GM18507 (cell line): ENCODE measurements around the gene TBCK.

Experiments
- DNase-seq: peaks from one replicate; pipeline ENCODE4 v3.0.0; 2011; ENCODE audit warnings: low read depth; ENCODE audit not compliant: insufficient read length; ENCODE audit errors: extremely low spot score
- FAIRE-seq: peaks from 2 replicates; lab custom pipeline; 2011; peaks lifted over from hg19 to GRCh38; lab: Jason Lieb, UNC

Gene TBCK

GRCh38 chr4:106083065-106083464, 232.9 kb downstream of the TBCK start:
- DNase-seq (no peak), FAIRE-seq (no peak)

DNA sequence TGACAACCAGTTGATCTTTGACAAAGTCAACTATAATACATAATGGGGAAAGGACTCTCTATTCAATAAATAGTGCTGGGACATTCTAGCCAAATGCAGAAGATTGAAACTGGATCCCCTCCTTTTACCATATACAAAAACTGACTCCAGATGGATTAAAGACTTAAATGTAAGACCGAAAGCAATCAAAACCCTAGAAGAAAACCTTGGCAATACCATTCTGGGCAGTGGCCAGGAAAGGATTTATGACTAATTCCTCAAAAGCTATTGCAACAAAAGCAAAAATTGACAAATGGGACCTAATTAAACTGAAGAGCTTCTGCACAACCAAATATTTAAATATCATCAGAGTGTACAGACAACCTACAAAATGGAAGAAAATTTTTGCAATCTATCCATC, 235.6 kb downstream of the TBCK start:
- no peak for DNase-seq
- FAIRE-seq, result no peak

DNA sequence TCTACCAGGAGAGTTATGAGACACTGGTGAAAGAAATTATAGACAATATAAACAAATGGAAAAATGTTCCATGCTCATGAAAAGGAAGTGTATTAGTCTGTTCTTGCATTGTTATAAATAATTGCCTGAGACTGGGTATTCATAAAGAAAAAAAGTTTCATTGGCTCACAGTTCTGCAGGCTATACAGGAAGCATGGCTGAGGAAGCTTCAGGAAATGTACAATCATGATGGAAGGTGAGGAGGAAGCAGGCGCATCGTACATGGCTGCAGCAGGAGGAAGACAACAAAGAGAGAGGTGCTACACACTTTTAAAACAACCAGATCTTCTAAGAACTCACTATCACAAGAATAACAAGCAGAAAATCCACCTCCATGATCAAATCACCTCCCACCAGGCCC, 236.4 kb downstream of the TBCK start:
- FAIRE-seq (no peak), DNase-seq (no peak)

- DNase-seq (no peak), FAIRE-seq (no peak)
Observed at GRCh38 chr4:106065018-106065417, 251.0 kb downstream of the TBCK start.

DNA sequence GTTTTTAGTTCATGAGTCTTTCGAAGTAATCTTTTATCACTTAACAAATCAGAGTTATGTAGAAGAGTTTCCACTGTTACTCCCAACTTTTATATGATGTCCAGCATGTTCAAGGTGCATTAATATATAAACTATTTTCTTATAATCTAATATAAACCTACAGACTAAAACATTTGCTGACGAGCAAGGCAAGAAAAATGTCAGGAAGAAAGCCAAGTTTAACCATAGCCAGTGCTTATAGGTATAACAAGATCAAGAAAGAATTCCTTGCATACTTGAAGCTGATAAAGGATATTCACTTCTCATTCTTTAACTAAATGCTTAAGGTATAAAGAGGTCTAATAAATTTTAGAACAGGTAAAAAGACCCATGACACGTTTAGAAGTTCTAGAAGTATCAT, 253.0 kb downstream of the TBCK start:
- FAIRE-seq, result no peak
- DNase-seq, result no peak

DNA sequence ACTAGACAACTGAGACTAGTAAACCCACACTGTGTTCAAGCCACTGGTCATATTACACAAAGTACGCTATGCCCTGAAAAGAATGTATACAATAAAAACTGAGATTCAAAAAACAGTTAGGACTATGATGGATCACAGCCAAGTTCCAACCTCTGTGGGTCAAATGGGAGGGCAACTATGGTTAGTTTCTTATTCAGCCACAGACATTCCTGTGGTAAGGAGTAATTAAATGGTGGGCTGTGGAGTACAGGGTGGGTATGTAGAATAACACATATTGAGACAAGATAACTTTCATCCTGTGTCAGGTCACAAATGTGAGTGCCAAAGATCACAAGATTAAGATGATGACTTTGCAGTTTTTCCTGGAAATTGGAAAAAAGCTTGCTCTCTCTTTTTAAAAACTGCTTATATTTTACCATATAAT, 253.5 kb downstream of the TBCK start:
- FAIRE-seq, result no peak
- DNase-seq, result no peak

DNA sequence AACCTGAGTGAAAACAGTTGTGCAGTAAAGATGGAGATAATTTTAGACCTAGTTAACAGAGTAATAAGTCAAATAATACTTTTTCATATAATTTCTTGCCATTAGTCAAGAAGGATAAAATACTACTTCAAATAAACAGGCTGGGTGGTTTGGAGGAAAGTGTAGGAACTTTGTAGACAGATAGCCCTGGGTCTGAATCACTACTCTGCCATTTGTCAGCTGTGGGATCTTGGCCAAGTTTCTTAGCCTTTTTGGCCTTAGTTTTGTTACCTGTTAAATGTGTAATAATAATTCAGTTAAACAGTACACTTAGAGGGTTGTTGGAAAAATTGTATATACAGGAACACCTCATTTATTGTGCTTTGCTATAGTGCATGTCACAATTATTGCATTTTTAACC, 257.1 kb downstream of the TBCK start:
- DNase-seq (no peak), FAIRE-seq (no peak)

GRCh38 chr4:106056914-106057313, 259.1 kb downstream of the TBCK start:
- DNase-seq (no peak), FAIRE-seq (no peak)

DNA sequence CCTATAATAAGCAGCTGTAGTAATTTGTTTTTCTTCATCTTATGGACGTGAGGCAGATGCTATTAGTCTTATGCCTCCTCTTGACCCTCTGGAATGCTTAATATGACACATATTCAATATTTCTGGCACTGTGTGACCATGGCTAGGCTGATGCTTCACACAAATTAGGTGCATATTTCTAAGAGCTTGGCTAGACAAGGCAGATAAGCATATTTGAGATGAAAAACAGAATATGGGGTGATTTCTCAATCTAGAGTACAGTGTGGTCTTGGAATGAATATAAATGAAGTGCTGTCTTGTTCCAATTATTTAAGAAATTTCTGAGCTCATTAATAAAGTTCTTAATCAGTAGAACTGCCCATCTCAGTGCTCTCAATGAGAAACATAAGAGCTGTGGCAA, 264.5 kb downstream of the TBCK start:
- DNase-seq (no peak), FAIRE-seq (no peak)

GRCh38 chr4:106049490-106049889, 266.5 kb downstream of the TBCK start:
- no peak for DNase-seq
- no peak for FAIRE-seq

DNA sequence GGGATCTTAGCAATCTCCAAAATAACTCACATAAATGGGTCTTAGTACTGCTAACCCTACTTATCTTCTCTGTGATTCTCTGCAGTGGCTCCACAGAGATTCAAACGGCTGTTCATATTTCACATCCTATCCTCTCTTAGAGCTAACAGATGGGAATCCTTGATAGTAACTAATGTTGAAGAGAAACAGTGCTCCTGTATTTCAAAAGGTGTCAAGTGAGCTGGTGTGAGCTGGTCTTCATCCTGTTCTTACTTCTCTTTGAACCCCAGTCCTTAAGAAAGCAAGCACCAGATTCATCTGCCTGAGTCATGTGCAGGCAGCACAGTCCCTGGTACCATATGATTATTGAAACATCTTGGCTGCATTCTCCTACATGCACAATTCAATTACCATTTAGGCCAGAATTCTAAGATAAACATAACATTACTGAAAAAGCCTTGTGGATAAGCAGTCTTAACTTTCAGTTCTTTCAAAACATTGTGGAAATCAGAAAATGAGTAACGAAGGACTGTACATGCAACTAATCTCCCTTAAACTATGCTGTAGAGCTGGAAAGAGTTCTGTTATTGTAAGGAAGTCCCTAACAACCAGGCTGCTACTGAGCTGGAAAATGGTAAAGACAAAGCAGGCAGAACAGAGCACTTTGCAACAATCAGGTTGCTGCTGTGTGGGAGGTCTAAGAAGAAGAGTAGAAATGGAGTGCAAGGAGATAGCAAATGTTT, 267.6 kb downstream of the TBCK start:
- no peak for FAIRE-seq

DNA sequence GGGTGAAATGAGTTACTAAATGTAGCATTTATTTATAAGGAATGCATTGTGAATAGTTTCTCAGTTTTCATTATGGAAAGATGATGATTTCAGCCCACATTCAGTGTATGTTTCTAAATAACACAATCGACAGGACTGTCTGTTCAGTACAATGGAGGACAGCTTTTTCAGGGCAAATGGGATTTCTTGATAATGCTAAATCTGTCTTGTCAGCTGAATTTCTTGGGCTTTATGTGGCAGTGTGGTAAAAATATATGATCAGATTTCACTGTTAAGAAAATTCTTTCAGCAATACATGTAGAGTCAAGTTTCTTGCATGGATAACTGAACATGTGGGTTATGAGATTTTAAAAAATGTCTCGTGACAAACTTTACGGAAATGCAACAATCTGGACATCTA, 269.9 kb downstream of the TBCK start:
- DNase-seq (no peak), FAIRE-seq (no peak)

More for the DNA sequence above, 267.6 kb downstream of the TBCK start:
- DNase-seq, result no peak

- DNase-seq (no peak), FAIRE-seq (no peak)
Observed at GRCh38 chr4:106041294-106042002, 274.6 kb downstream of the TBCK start.

DNA sequence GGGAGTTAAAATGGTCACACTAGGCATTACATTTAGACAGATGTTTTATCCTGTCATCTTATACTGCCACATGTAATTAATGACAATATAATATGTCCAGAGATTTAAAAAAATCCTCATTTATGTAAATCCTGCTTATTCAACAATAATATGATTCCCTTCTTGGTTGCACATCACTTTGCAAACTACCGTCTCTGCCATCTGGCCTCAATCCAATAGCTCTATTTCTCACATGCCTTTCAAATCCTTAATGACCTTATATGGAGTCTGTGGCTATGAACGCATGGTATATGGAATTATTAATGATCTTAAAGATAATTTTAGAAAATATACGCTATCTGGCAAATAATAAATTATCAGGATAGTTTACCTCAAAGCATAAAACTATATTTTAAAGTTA, 276.2 kb downstream of the TBCK start:
- DNase-seq (no peak), FAIRE-seq (no peak)

DNA sequence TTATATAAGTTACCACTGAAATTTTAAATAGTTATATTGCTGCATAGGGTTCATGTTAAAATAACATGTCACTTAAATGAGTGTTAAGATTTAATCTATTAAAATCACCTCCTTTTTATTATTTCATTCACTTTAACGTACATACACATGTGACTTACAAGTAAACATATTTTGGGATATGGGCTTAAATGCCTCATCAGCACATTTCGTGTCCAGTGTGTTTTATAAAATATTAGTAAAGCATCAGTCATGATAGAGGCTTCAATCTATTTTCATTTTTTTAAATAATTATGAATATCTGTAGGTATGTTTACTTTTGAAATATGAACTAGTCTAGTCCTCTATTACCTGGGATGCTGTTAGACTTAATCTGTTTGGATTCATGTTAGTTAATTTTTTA, 277.1 kb downstream of the TBCK start:
- no peak for DNase-seq
- no peak for FAIRE-seq

DNA sequence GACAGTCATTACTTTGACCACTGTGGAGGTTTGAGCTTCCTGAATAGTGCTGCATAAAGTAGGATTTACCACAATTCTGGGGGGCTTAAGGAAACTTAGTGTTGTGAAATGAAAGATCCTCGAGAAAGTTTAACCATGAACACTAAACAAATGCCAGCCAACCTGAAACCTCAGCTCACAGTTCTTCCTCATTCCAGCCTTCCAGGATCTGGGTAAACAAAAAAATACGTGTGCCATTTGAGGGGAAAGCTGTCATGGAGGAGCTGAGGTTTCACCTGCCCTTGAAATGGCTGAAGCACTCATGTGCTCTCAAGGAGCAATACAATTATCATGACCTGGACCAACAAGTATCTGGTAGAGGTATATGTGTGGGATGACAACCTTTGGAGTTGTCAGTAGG, 278.0 kb downstream of the TBCK start:
- DNase-seq (no peak), FAIRE-seq (no peak)

DNA sequence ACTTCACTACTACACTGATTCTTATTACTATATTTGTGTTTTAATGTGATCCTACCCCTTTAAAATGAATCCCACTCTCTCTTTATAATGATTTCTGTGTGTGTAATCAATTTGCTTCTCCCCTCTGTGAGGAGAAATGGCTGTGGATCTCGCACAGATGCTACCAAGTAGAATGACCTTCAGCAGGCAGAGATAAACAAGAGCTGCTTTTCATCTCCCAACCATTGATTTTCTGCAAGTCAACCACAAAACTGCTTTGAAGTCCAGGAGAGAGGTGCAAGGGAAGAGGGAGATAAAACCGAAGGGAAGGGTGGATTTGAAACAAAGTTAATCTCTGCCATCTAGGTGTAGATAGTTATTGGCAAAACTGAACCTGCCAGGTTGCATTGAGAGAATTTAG, 279.2 kb downstream of the TBCK start:
- no peak for DNase-seq
- FAIRE-seq, result no peak

DNA sequence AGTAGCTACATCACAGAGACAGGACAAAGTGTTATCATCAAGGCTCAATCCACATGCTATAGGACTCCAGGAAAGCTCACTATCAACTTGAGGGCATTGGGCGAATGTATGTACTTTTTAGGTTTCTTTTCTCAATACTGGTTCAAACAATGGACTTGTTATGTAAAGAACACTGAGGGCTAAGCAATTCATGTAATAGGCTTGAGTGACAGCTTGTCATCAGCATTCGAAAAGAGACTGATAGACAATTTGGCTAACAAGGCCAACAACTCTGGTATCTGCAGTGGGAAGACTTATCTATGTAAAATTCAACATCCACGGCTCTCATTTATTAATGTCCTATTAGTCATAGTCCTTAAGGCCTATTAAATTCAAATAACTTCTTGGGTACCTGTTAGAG, 279.7 kb downstream of the TBCK start:
- no peak for DNase-seq
- no peak for FAIRE-seq

DNA sequence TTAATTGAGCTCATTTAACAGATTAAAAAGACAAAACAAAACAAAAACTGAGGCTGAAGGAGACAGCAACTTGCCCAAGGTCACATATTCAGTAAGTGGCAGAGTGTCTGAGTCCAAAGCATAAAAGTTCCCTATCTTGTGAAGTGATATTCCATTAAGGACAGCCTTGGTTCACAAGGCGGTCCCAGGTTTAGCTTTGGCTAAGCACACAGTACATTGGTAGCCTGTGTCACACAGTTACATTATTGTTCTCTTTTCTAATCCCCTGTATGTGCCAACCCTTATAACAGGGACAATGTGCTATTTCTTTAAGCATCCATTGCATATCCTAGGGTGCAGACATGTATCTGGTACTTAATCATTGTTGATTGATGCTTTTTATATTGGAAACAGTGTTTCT, 280.8 kb downstream of the TBCK start:
- FAIRE-seq (no peak), DNase-seq (no peak)

DNA sequence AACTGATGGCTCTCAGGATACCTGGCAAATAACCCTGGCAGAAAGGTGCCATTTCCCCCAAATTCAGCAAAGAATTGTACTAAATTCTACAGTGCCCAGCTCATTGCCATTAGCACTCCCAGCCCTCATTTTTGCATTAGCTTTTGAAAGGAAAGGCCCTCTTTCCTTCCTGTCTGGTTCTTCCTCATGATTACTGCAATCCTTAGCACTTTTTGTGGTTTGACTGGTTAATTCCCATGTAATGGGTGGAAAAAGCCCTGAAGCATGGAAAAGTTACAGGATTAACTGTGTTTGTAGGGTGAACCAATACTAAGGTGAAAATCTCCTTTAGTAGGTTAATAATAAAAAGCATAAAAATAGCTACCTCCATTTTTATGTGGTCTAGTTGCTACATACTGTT, 281.3 kb downstream of the TBCK start:
- FAIRE-seq, result no peak
- no peak for DNase-seq

DNA sequence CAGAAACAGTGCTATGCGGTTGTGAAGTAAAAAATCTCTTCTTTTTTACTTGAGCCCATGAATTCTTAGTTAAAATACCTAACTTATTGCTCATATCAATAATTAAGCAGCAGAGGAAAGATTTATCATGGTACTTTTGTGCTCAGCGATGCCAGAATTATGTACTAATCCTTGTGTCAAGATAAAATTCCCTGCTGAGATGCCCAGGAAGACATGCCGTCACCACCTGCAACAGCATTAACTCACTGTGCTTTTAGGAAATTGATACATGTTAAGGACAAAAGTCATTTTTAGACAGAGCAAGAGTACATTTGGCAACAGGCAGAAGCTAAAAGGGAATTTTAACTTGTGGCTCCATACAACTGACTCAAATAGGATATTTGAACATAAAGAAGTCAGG, 281.8 kb downstream of the TBCK start:
- DNase-seq (no peak), FAIRE-seq (no peak)
